Mucosa of descending colon (tissue), 3 donors: ENCODE measurements around the gene PRKCE. TPM values are rescaled to one million over a fixed set of nuclear protein-coding genes. Genes with fewer than 3 reads are reported as not detected.

Source experiments
- ATAC-seq: fragments of 200-7000 bp; cut with Tn5 transposase; one replicate; pipeline ENCODE4 v1.9.1; 2020; ENCODE audit warnings: mild to moderate bottlenecking, moderate library complexity
- DNase-seq, 3 donors: peaks; one replicate each; pipeline ENCODE4 v3.0.0-alpha.2; 2020
- H3K36me3 ChIP-seq: fragments of 200-600 bp; one replicate; pipeline ENCODE4 v1.8.0; 2021; ENCODE audit warnings: low read depth, mild to moderate bottlenecking
- H3K4me1 ChIP-seq: fragments of 200-600 bp; one replicate; pipeline ENCODE4 v1.8.0; 2021; ENCODE audit warnings: low read depth, mild to moderate bottlenecking
- H3K4me3 ChIP-seq: fragments of 200-600 bp; one replicate; pipeline ENCODE4 v1.8.0; 2021; ENCODE audit warnings: mild to moderate bottlenecking
- H3K9me3 ChIP-seq: fragments of 200-600 bp; one replicate; pipeline ENCODE4 v1.8.0; 2021; ENCODE audit warnings: mild to moderate bottlenecking
- CTCF ChIP-seq: fragments of 200-600 bp; IDR thresholded peaks from one replicate; pipeline ENCODE4 v1.8.0; 2022; ENCODE audit warnings: antibody characterized with exemption, mild to moderate bottlenecking
- intact Hi-C, 2 donors: fragments of 100-400 bp; cut with DNase I in 1 of 2; cut with micrococcal nuclease in 1 of 2; formaldehyde crosslinking; loops; one replicate each; pipeline versions ENCODE4 v1.11.0 to v1.11.1; 2022; cut with DNase I, micrococcal nuclease
- total RNA-seq, 3 donors: library from RNA; stranded (reverse); fragmentation: NEBNext Ultra II Directional in 2 of 3; extraction: Animal tissue kit (Norgen Biotek cat#: 25700) in 2 of 3; gene quantifications; one replicate each; pipeline versions ENCODE4 v1.2.1 to v1.2.4, GENCODE V29; 2021 to 2023
- donor health status: DM: no; HTN: no; CAD: no; lungs with moderate emphysema.
- donor health status: DM: no; HTN: no; CAD: no.
- donor health status: DM: no; HTN: yes; CAD: no.

PRKCE gene
- total RNA-seq, 3 donors from 2014 or later, result 24.5 to 52.0 (median 32.7) TPM

- intact Hi-C loops, result no loop called here
- no peak for TF ChIP-seq CTCF
- Histone ChIP-seq H3K9me3 (no peaks in the 10 kb centered on the region), H3K36me3 (no peaks in the 10 kb centered on the region), H3K4me3 (no peak overlapping the region), H3K4me1 (peaks cover 4% of the 10 kb centered on the region)
- DNase-seq, result no peak
- ATAC-seq, result no peak
These were observed 483.9 kb downstream of the PRKCE start for GRCh38 chr2:46135228-46135855.

GRCh38 chr2:46135958-46136357 is 484.5 kb downstream of the PRKCE start:
- no peak for TF ChIP-seq CTCF
- Histone ChIP-seq H3K4me1 (peaks cover 4% of the 10 kb centered on the region), H3K36me3 (no peaks in the 10 kb centered on the region), H3K4me3 (no peak overlapping the region), H3K9me3 (no peaks in the 10 kb centered on the region)
- DNase-seq, result no peak
- no peak for ATAC-seq
- intact Hi-C loops, result no loop called here

GRCh38 chr2:46136481-46136880 is 485.0 kb downstream of the PRKCE start:
- intact Hi-C loops, result no loop called here
- ATAC-seq (no peak), DNase-seq (no peak)
- no peaks in the 10 kb centered on the region for H3K36me3 ChIP-seq
- H3K9me3 ChIP-seq, result no peaks in the 10 kb centered on the region
- no peak overlapping the region for H3K4me3 ChIP-seq
- no peak for TF ChIP-seq CTCF
- peaks cover 4% of the 10 kb centered on the region for H3K4me1 ChIP-seq

- H3K4me1 ChIP-seq, result peaks cover 5% of the 10 kb centered on the region
- intact Hi-C loops, result no loop called here
These were observed 485.5 kb downstream of the PRKCE start for GRCh38 chr2:46136953-46137352.

GRCh38 chr2:46142546-46143428 is 491.3 kb downstream of the PRKCE start:
- peaks cover 14% of the 10 kb centered on the region for H3K4me1 ChIP-seq
- H3K36me3 ChIP-seq, result no peaks in the 10 kb centered on the region
- intact Hi-C loops, result no loop called here
- TF ChIP-seq CTCF, result no peak
- H3K9me3 ChIP-seq, result no peaks in the 10 kb centered on the region
- DNase-seq (peak; percentile 56 to 71 (median 69)), ATAC-seq (peak; percentile 99)
- H3K4me3 ChIP-seq, result no peak overlapping the region

More at GRCh38 chr2:46136953-46137352, 485.5 kb downstream of the PRKCE start:
- ATAC-seq, result no peak
- no peaks in the 10 kb centered on the region for H3K9me3 ChIP-seq
- no peak for DNase-seq
- no peak overlapping the region for H3K4me3 ChIP-seq
- H3K36me3 ChIP-seq, result no peaks in the 10 kb centered on the region
- TF ChIP-seq CTCF, result no peak
